Limb (tissue), 2 donors: ENCODE data around the gene TUT4.

Experiments used
- DNase-seq, 2 donors: peaks; one replicate each; pipeline ENCODE4 v3.0.0-alpha.2; 2016; ENCODE audit errors: extremely low spot score in 2 of 2

TUT4 gene

DNA sequence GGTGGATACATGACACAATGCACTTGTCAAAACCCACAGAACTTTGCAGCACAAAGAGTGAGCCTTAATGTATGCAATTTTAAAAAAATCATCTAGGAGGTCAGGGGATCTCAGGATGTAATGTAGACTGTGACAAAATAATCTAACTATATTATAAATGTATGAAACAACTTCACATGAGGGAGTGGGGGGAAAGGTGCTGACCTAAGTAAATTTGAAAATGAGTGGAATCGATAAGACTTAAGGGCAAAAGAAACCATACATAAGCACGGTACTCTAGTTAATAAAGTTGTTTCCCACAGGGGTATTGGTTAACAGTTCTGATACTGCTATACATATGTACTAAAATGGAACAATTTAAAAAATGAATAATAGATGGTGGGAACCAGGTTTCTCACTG, 83.8 kb downstream of the TUT4 start:
- DNase-seq, result no peak

DNA sequence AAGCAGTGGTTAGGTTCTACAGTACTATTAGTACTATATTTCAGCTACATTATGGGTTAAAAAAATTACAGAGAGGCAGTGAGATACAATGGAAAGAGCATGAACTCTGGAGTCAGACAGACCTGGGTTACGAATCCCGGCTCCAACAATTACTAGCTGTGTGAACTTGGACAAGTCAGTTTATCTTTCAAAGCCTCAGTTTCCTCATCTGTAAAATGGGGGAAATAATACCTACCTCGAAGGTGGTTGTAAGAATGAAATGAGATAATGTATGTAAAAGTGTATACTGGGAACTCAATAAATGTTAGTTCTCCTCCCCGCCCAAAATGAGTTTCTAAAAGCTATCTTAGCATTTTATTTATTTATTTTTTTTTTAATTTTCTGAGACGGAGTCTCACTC, 89.0 kb downstream of the TUT4 start:
- no peak for DNase-seq

DNA sequence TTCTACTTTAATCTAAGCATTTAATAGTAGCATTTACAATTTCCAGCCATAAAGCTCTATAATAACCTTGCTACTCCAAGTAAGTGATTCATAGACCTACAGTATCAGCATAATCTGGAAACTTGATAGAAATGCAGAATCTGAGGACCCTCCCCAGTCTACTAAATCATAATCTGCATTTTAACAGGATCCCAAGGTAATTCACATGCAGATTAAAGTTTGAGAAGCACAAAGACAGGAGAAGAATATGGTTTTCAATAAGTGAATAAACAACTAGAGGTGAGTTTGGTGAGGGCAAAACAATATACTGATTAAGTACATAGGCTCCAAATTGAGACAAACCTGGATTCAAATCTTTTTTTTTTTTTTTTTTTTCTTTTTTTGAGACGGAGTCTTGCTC, 91.1 kb downstream of the TUT4 start:
- DNase-seq, result no peak

DNA sequence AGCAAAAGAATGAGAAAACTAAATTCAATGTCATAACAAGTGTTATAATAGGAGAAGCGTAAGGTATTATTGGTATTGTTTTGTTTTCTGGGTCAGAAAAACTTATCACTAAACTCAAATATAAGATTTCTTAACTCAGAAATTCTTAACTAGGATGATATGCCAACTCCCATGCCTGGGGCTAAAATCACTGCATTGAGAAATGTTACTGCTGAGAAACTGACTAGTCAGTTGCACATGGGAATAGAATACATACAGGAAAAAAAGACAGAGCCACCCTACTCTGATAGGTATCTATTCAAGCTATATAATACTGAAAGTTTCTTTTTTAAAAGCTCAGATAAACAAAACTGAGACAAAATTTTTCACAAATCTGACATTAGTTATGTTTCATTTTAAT, 92.2 kb downstream of the TUT4 start:
- no peak for DNase-seq

DNA sequence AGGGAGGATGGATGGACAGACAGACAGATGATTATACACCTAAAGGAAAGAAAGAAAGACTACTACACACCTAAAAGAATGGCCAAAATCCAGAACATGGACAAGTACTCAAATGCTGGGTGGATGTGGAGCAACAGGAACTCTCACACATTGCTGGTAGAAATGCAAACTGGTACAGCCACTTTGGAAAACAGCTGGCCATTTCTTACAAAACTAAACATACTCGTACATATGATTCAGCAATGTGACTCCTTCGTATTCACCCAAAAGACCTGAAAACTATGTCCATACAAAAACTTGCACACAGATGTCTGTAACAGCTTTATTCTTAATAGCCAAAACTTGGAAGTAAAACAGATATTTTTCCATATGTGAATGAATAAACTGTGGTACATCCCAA, 97.2 kb downstream of the TUT4 start:
- DNase-seq, result no peak

DNA sequence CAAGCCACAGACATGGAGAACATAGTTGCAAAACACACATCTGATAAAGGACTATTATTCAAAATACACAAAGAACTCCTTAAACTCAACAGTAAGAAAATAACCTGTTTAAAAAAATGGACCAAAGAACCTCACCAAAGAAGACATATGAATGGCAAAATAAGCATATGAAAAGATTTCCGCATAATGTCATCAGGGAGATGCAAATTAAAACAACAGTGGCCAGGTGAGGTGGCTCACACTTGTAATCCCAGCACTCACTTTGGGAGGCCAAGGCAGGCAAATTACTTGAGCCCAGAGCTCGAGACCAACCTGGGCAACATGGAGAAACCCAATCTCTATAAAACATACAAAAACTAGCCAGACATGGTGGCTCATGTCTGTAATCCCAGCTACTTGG, 98.1 kb downstream of the TUT4 start:
- DNase-seq, result no peak

DNA sequence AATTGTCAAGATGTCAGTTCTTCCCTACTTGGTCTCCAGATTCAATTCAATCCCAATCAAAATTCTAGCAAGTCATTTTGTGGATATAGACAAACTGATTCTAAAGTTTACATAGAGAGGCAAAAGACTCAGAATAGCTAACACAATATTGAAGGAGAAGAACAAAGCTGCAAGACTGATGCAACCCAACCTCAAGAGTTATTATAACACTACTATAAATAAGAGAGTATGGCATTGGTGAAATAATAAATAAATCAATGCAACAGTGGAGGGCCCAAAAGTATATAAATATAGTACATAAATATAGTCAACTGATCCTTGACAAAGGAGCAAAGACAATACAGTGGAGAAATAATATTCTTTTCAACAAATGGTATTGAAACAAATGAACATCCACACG, 98.8 kb downstream of the TUT4 start:
- DNase-seq, result no peak

DNA sequence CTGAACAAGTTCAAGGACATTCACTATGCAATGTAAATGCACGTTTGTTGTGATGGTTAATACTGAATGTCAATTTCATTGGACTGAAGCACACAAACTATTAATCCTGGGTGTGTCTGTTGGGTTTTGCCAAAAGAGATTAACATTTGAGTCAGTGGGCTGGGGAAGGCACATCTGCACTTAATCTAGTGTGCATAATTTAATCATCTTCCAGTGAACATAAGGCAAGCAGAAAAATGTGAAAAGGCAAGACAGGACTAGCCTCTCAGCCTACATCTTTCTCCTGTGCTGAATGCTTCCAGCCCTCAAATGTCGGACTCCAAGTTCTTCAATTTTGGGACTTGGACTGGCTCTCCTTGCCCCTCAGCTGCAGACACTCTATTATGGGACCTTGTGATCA, 108.4 kb downstream of the TUT4 start:
- DNase-seq, result no peak

DNA sequence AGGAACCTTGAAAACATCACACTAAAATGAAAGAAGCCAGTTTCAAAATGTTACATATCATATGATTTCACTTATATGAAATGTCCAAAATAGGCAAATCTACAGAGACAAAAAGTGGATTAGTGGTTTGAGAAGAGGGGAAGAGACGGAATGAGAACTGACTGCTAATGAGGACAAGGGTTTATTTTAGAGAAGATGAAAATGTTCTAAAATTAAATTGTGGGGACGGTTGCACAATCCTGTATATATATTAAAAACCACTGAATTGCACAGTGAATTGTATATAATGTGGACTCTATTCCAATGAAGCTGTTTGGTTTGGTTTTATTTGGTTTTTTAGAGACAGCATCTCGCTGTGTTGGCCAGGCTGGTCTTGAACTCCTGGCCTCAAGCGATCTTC, 112.9 kb downstream of the TUT4 start:
- no peak for DNase-seq

DNA sequence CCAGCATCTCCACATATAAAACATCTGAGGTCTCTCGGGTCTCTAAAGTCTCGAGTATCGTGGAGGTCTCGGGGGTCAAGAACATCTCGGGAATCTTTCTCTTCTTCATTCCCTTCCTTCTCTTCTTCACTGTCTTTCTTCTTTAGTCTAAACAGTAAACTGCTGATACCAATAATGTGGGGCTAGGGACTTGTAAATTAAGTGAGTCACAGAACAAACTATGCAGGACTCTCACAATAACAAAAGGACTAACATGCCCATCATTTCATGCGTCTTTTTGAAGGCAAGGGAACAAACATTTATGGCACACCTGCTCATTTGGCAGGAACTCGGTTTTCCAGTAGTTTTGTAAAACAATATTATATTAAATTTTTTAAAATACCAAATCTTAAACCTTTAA, 116.1 kb downstream of the TUT4 start:
- no peak for DNase-seq

DNA sequence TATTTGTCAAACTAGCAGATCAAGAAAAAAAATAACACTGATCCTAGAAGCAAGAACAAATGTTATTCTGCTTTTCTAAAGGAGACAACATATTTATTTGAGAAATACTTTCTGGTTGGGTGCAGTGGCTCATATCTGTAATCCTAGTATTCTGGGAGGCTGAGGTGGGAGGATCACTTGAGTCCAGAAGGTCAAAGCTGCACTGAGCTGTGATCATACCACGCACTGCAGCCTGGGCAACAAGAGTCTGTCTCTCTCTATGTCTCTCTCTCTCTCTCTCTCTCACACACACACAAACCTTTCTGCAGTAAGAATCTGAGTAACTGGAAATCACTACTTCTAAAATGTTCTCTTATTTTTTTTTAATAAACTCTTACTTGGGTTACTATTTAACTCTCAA, 117.2 kb downstream of the TUT4 start:
- DNase-seq, result no peak

DNA sequence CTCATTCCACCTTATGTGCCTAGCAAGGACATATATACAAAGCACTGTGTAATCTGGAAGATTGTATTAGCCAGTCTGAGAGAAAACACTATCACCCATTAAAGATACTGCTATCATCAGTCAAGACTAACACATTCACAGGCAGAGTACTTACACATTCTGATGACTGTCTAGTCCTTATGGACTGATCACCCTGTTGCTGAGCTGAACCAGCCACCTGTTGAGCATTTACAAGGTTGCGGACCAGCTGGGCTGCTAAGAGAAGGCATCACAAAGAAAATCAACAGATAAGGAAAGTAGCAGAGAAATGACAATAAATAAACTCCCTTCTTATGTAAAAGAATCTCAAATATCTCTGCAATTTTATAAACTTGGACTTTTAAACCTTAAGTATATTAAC, 117.7 kb downstream of the TUT4 start:
- no peak for DNase-seq

DNA sequence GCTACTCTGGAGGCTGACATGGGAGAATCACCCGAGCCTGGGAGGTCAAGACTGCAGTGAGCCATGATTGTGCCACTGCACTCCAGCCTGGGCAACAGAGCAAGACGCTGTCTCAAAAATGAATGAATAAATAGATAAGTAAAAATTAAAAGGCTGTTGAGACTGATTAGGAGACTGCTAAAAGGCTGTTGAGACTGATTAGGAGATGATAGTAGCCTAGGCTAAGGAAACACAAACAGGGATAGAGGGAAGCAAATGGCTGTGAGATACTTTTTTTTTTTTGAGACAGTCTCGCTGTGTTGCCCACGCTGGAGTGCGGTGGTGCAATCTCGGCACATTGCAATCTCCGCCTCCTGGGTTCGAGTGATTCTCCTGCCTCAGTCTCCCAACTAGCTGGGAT, 120.1 kb downstream of the TUT4 start:
- no peak for DNase-seq

DNA sequence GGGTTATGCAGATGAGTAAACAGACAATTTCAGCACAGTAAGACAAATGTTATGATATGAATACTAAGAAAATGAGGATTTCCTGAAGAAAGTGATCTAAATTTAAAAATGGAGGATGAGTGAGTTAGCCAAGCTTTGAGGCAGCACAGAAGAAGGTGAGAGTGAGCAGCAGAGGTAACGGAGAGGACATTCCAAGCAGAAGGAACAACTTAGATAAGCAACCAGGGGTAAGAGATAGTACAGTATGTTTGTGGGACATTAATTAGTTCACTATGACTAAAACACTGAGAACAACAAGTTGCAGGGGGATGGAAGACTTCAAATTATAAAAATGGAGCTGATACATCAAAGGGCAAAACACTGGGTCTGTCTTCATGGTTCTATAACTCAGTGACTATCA, 125.7 kb downstream of the TUT4 start:
- DNase-seq, result no peak

DNA sequence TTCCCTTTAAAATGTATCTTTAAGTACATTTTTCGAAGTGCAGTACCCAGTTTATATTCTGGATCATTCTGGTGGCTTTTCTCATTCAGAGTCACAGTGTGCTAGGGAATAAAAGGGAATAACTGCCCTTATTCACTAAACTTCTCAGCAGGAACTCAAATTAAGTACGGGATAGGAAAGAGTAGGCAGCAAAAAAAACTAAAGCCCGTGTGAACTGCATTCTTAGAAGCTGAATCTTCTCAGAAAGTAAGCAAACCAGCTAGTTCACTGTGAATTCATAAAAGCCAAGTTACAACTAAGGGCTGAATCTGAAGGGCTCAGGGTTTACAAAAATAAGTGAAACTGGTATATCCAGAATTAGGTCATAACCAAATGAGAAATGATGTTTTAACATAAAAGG, 126.5 kb downstream of the TUT4 start:
- DNase-seq, result no peak

DNA sequence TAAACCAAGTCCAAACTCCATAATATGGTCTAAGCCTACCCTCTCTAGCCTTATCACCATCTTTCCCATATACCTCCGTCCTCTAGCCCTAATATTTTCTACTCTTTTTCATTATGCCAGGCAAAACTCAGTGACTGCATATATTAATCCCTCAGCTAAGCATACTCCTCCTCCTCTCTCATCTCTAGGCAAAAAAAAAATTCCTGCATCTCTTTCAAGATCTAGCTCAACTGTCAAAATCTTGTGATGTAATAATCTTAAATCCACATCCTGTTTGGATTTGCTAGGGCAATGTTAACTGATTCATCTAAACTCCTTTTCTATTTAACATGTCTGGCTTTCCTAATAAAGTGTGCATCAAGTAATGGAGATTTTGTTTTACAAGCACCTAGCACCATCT, 128.1 kb downstream of the TUT4 start:
- DNase-seq, result no peak

DNA sequence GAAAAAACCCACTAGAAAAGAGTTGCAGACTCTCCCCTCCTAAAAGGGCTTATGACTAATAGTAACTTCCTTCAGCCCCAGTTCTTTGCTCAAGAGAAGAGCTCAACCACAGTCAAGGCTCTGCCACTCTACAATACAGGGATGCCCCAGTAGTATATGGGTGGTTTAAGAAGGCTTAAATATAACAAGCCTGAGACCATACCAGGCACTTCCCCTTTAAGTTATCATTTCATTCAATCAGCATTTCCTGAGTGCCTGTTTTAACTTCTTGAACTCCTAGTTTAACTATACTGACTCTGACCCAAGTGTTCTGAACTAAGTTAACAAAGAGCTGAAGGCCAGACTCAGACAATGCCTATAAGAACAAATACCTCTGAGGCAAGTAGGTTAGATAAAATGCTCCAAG, 128.7 kb downstream of the TUT4 start:
- DNase-seq, result no peak

DNA sequence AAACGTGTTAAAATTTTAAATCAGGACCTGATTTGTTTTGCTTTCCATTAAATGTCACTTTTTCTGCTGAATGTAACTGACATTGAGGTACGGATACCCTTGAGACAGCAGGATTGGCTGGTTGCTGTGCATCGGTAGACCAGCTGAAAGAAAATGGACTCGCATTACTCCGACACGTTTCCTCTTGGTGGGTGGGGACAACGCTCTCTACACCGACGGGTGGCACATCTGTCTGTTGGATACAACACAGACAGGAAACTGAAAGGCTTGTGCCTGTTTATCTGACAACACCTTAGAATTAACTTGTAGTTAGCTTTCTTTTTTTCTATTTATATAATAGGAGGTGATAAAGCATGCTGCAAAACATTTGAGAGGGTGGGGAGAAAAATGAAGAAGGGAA, 129.1 kb downstream of the TUT4 start:
- no peak for DNase-seq

DNA sequence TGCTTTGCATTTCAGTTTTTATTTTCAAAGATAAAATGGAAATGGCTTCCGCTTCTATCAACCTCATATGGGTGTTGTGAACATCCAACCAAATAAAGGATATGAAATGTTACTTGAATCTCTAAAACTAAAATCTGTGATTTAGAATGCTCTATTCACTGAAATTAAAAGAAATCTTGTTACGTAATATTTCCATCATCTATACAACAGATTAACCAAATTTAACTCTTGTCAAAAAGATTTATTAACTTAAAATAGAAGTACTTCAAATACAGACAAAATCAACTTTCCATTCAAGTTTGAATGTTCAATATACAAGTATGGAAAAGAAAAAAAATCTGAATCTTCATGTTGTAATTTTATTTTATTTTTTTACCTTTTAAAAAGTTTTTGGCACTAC, 129.8 kb downstream of the TUT4 start:
- no peak for DNase-seq

DNA sequence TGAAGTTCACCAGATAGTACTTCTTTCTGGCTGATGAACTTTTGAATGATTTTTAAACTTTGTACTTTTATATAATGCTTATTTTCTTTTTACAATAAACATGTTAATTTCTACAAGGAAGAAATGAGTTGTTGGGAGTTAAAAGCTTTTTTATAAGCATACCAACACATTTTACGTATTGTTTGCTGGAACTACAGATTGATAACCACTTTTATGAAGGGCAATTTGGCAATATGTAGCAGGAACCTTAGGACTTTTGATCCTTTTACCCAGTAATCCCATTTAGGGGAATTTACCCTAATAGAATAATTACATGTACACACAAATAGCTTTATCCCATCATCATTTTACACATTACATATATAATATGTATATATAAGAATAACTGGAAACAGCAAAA, 132.2 kb downstream of the TUT4 start:
- no peak for DNase-seq

DNA sequence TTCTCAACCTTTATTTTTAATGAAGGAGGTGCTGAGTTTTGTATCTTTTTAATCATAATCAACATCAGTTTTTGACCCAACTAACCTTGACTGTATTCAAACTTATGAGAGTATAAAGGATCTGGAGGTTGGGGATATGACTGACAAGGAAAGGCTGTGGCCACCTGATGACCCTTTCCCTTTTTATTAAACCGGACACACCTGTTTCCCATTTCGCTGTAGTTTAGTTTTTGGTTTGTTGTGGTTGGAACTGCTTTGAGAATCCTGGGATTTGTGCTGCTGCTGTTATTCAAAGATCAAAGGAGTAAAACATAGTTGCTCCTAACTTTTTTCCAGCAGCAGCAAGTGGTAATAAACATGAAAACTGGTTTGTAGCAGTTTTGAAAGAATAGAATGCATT, 136.1 kb downstream of the TUT4 start:
- DNase-seq, result no peak

DNA sequence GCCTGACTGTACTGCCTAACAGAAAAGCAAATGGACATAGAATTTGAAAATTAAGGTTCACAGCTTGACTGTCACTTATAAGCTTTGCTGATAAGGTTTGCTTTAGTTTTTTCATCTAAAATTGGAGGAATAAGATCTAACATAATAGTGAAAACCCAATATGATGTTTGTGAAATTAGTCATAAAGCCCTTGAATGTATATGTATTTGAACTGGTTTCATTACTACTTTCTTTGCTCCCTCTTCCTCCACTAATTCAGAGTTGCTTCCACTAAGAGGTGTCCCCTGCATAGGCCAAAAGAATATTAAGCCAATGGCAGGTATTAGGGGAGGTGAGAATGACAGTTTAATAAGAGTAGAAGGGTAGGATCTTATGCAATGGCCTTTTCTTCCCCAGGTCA, 137.9 kb downstream of the TUT4 start:
- no peak for DNase-seq

DNA sequence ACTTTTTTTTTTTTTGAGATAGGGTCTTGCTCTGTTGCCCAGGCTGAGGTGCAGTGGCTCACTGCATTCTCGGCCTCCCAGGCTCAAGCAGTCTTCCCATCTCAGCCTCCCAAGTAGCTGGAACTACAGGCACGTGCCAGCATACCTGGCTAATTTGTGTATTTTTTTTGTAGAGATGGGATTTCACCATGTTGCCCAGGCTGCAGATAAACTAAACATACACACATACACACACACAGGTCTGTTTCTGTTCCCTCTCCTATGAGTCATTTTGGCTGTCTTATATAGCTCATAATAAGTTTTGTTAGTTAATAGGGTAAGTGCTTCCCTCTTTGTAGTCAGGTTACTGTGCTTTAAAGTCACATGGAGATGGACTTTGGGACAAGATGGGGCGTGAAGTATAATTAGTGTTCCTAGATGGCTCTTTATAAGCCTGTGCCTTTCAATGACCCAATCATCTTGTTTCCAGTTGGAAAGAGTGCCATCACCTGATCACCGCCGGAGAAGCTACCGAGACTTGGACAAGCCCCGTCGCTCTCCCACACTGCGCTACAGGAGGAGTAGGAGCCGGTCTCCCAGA, 139.4 kb downstream of the TUT4 start:
- no peak for DNase-seq

DNA sequence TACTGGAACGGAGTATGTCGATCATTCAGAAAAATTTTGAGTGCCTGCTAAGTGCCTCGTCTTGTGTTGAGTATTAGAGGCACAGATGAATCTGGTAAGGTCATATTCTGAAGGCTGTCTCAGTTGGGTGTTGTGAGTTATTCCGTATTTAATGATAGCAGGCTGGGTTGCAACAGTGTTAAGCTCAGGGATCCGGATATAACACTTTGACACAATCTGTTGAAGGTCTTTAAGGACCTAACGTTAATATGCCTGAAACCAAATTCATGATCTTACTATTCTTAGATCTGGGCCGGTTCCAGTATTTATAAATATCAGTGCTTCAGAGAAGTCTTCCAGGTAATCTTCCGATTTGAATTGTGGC, 147.9 kb downstream of the TUT4 start:
- DNase-seq, result no peak
